Endothelial cell of umbilical vein (primary cell): ENCODE data around the gene EVA1A. TPM values are rescaled to one million over a fixed set of nuclear protein-coding genes. Genes with fewer than 3 reads are reported as not detected.

Experiments used
- BruUV-seq: library from RNA; stranded (reverse); fragments of 400-500 nt; replicated peaks from 2 replicates; lab custom pipeline; 2021; lab: Mats Ljungman, UMichigan
- CTCF ChIA-PET: fragments of 300-600, 350-600 bp; sonication (Branson Sonifier 250); formaldehyde crosslinking; loops from one replicate; lab custom pipeline; 2021; ENCODE audit warnings: antibody characterized with exemption, inconsistent platforms; lab: Charles Lee
- POLR2A ChIA-PET: fragments of 300-600, 350-600 bp; sonication (Branson Sonifier 250); formaldehyde crosslinking; loops from one replicate; lab custom pipeline; 2021; ENCODE audit warnings: antibody characterized with exemption, inconsistent platforms; lab: Charles Lee
- DNase-seq: peaks from one replicate; pipeline ENCODE4 v3.0.0-alpha.2; 2011; ENCODE audit warnings: low read depth, low spot score
- FAIRE-seq: peaks from 2 replicates; lab custom pipeline; 2011; peaks lifted over from hg19 to GRCh38; lab: Jason Lieb, UNC
- H2AFZ ChIP-seq: 2 replicates; pipeline ENCODE4 v1.6.0; 2012; ENCODE audit warnings: low read depth, low read length, control low read depth, inconsistent platforms
- H3K27ac ChIP-seq: 2 replicates; pipeline ENCODE4 v1.5.1; 2011; ENCODE audit warnings: low read depth, mild to moderate bottlenecking, control low read depth, low read length, moderate library complexity; ENCODE audit not compliant: insufficient read depth
- H3K27me3 ChIP-seq, 2 experiments: 2 replicates each; pipeline versions ENCODE4 v1.6.0 to v1.6.1; 2011; ENCODE audit warnings: low read length in 2 of 2, mixed read lengths in 1 of 2; ENCODE audit not compliant: control insufficient read depth in 2 of 2, insufficient read depth in 2 of 2
- H3K36me3 ChIP-seq, 2 experiments: 2 replicates in 1 of 2; 3 replicates in 1 of 2; pipeline ENCODE4 v1.5.1; 2011; ENCODE audit warnings: low read length in 2 of 2, mild to moderate bottlenecking in 1 of 2, moderate library complexity in 1 of 2; ENCODE audit not compliant: control insufficient read depth in 2 of 2, insufficient read depth in 2 of 2; ENCODE audit errors: extremely low read depth in 1 of 2
- H3K4me1 ChIP-seq: 3 replicates; pipeline ENCODE4 v1.5.1; 2011; ENCODE audit warnings: mild to moderate bottlenecking, low read length; ENCODE audit not compliant: control insufficient read depth, insufficient read depth; ENCODE audit errors: extremely low read depth
- H3K4me2 ChIP-seq: 2 replicates; pipeline ENCODE4 v1.6.1; 2011; ENCODE audit warnings: low read length, control low read depth, mixed read lengths; ENCODE audit not compliant: insufficient read depth
- H3K4me3 ChIP-seq, 3 experiments: fragments of 200-600 bp in 1 of 3; sonication (generic), shearing (Covaris generic) in 1 of 3; replicated peaks in 1 of 3; 2 replicates each; pipeline ENCODE4 v1.5.1; 2011 to 2016; ENCODE audit warnings: control low read depth in 3 of 3, low read length in 3 of 3, mild to moderate bottlenecking in 2 of 3, inconsistent platforms in 1 of 3, low read depth in 1 of 3, moderate library complexity in 1 of 3; ENCODE audit not compliant: insufficient read depth in 1 of 3
- H3K79me2 ChIP-seq: 2 replicates; pipeline ENCODE4 v1.6.0; 2012; ENCODE audit warnings: low read length, inconsistent platforms; ENCODE audit not compliant: control insufficient read depth, insufficient read depth
- H3K9ac ChIP-seq: replicated peaks from 2 replicates; pipeline ENCODE3; 2011; ENCODE audit warnings: low read length, control low read depth; ENCODE audit not compliant: insufficient read depth; ENCODE audit errors: extremely low read depth
- H3K9me1 ChIP-seq: replicated peaks from 3 replicates; pipeline ENCODE4 v1.6.0; 2011; ENCODE audit warnings: mild to moderate bottlenecking, low read length; ENCODE audit not compliant: control insufficient read depth, insufficient read depth; ENCODE audit errors: extremely low read depth
- H3K9me3 ChIP-seq: replicated peaks from 2 replicates; pipeline ENCODE4 v1.5.1; 2012; ENCODE audit warnings: low read length, inconsistent platforms; ENCODE audit not compliant: control insufficient read depth, insufficient read depth
- H4K20me1 ChIP-seq: replicated peaks from 2 replicates; pipeline ENCODE3; 2011; ENCODE audit warnings: mild to moderate bottlenecking, low read length; ENCODE audit not compliant: control insufficient read depth, insufficient read depth; ENCODE audit errors: extremely low read depth
- CTCF ChIP-seq, 2 donors: IDR thresholded peaks; 1 replicate in 1 of 2; 2 replicates in 1 of 2; pipeline ENCODE4 v1.5.1; 2011; ENCODE audit warnings: low read length in 2 of 2, mild to moderate bottlenecking in 2 of 2, moderate library complexity in 2 of 2, control low read depth in 1 of 2, inconsistent platforms in 1 of 2, low read depth in 1 of 2; ENCODE audit not compliant: insufficient read depth in 1 of 2; ENCODE audit errors: extremely low read depth in 1 of 2
- EZH2 ChIP-seq: IDR thresholded peaks from 2 replicates; pipeline ENCODE4 v1.6.1; 2012; ENCODE audit warnings: borderline replicate concordance, low read depth, mild to moderate bottlenecking, moderate library complexity, low read length, inconsistent platforms; ENCODE audit not compliant: severe bottlenecking
- FOS ChIP-seq: IDR thresholded peaks from 2 replicates; pipeline ENCODE4 v1.6.1; 2011; ENCODE audit warnings: mild to moderate bottlenecking, low read length, moderate library complexity, borderline replicate concordance; ENCODE audit not compliant: insufficient read depth
- GATA2 ChIP-seq: IDR thresholded peaks from 2 replicates; pipeline ENCODE4 v1.7.0; 2011; ENCODE audit warnings: low read depth, mild to moderate bottlenecking, moderate library complexity, mixed read lengths, low read length; ENCODE audit not compliant: insufficient read length, insufficient read depth
- JUN ChIP-seq: IDR thresholded peaks from 2 replicates; pipeline ENCODE4 v1.6.1; 2011; ENCODE audit warnings: borderline replicate concordance, low read depth; ENCODE audit not compliant: insufficient read length, insufficient read depth
- MAX ChIP-seq: IDR thresholded peaks from 2 replicates; pipeline ENCODE4 v1.6.1; 2011; ENCODE audit not compliant: insufficient read depth, insufficient read length
- MYC ChIP-seq: IDR thresholded peaks from one replicate; pipeline ENCODE4 v1.6.1; 2011; ENCODE audit warnings: mild to moderate bottlenecking, low read depth, low read length
- POLR2A ChIP-seq: IDR thresholded peaks from 2 replicates; pipeline ENCODE4 v1.6.1; 2012; ENCODE audit warnings: low read depth, mild to moderate bottlenecking, control low read depth, low read length
- POLR2AphosphoS5 ChIP-seq: IDR thresholded peaks from 2 replicates; pipeline ENCODE4 v1.6.1; 2012; ENCODE audit warnings: low read depth, mild to moderate bottlenecking, control low read depth, low read length, moderate library complexity; ENCODE audit not compliant: insufficient read depth
- dilution Hi-C: fragments of 300-500 bp; cut with MboI; formaldehyde crosslinking; loops from one replicate; pipeline ENCODE4 v1.15.0; 2019; ENCODE audit warnings: low sequenced_read_pairs; ENCODE audit not compliant: extremely low pct_ligation_motif_present
- intact Hi-C: fragments of 100-400 bp; cut with micrococcal nuclease; formaldehyde crosslinking; loops from one replicate; pipeline ENCODE4 v1.10.0; 2022
- polyA plus RNA-seq, 4 experiments: library from polyadenylated mRNA; depleted of rRNA in 3 of 4; stranded (reverse) in 3 of 4; unstranded in 1 of 4; fragments of >200 nt; gene quantifications; 2 replicates each; pipeline versions ENCODE4 v1.2.1 to v1.2.3, GENCODE V29; 2011 to 2012; ENCODE audit warnings: missing spikeins in 1 of 4
- total RNA-seq: library from RNA; stranded (reverse); gene quantifications from 2 replicates; pipeline ENCODE4 v1.2.3, GENCODE V29; 2021

EVA1A gene
- total and polyA plus RNA-seq, 2 donors (not counting 3 experiments of a cell fraction or from before 2014, with no cell fraction given): 52.6 to 66.5 TPM

GRCh38 chr2:75464348-75464946, 96.3 kb downstream of the EVA1A start:
- Histone ChIP-seq H3K4me1 (no peaks in the 10 kb centered on the region), H3K79me2 (no peaks in the 10 kb centered on the region), H3K27ac (no peak overlapping the region), H3K36me3 (no peaks in the 10 kb centered on the region), H3K9me3 (no peaks in the 10 kb centered on the region), H4K20me1 (no peaks in the 10 kb centered on the region), H3K4me3 (no peak overlapping the region), H3K4me2 (no peak overlapping the region), H3K27me3 (peaks cover 4 to 19% of the 10 kb centered on the region in 2 experiments), H3K9me1 (no peaks in the 10 kb centered on the region), H2AFZ (no peak overlapping the region), H3K9ac (no peak overlapping the region)
- ChIA-PET CTCF (interaction anchor here (1.0 to 11.6 kb wide), 17 partner anchors 12 to 246 kb away, joined by 3 to 228 read pairs (median 12); partner anchors contain the start of genes EVA1A and GCFC2), POLR2A (no interaction called here)
- TF ChIP-seq POLR2AphosphoS5: no peak
- TF ChIP-seq CTCF (IDR thresholded peaks at IDR 0.05; ENCODE audit: extremely low read depth in 1 of 2, insufficient read depth in 1 of 2, low read depth in 1 of 2, low read length in 2 of 2): peak; percentile 48 to 64
- dilution Hi-C loops: loop anchor here (25.0 kb wide), 1 partner anchor 148 kb away; no protein-coding TSS in a partner anchor
- no peak for FAIRE-seq
- peak; percentile 61 for DNase-seq
- intact Hi-C loops: no loop called here
- no TSS peak for BruUV-seq

GRCh38 chr2:75462721-75463120, 98.0 kb downstream of the EVA1A start:
- no peaks in the 10 kb centered on the region for H3K4me1 ChIP-seq
- TF ChIP-seq POLR2AphosphoS5 (no peak), EZH2 (no peak), POLR2A (no peak), FOS (no peak), MYC (no peak), MAX (no peak), JUN (no peak), GATA2 (no peak), CTCF (IDR thresholded peaks at IDR 0.05; ENCODE audit: extremely low read depth in 1 of 2, insufficient read depth in 1 of 2, low read depth in 1 of 2, low read length in 2 of 2) (no peak)
- H2AFZ ChIP-seq: no peak overlapping the region
- H4K20me1 ChIP-seq: no peaks in the 10 kb centered on the region
- FAIRE-seq (no peak), DNase-seq (no peak)
- no peak overlapping the region for H3K9ac ChIP-seq
- intact Hi-C loops: no loop called here
- no peaks in the 10 kb centered on the region for H3K9me3 ChIP-seq
- H3K27me3 ChIP-seq: peaks cover 9 to 12% of the 10 kb centered on the region in 2 experiments
- no peaks in the 10 kb centered on the region for H3K36me3 ChIP-seq
- no peak overlapping the region for H3K4me2 ChIP-seq
- H3K79me2 ChIP-seq: no peaks in the 10 kb centered on the region
- H3K27ac ChIP-seq: no peak overlapping the region
- no peaks in the 10 kb centered on the region for H3K9me1 ChIP-seq
- dilution Hi-C loops: loop anchor here (25.0 kb wide), 1 partner anchor 150 kb away; no protein-coding TSS in a partner anchor
- no peak overlapping the region for H3K4me3 ChIP-seq
- BruUV-seq: no TSS peak
- CTCF ChIA-PET: interaction anchor here (0.7 to 11.6 kb wide), 7 partner anchors 16 to 544 kb away, joined by 3 to 228 read pairs (median 19); no protein-coding TSS in a partner anchor
- POLR2A ChIA-PET: no interaction called here
